NCI-H2196 treated with DMSO at 0.1 percent for 48 hours (cell line): ENCODE results near the gene RILP.

Experiments used
- DNase-seq: peaks from one replicate; lab custom pipeline; 2025; ENCODE audit not compliant: unreplicated experiment; lab: John Stamatoyannopoulos, UW

RILP gene

GRCh38 chr17:1604831-1605528 lies 44.7 kb downstream of the RILP start:
- no peak for DNase-seq

GRCh38 chr17:1601571-1601970 lies 48.1 kb downstream of the RILP start:
- no peak for DNase-seq

GRCh38 chr17:1598399-1599095 lies 51.1 kb downstream of the RILP start:
- no peak for DNase-seq

- DNase-seq: no peak
These were observed 51.8 kb downstream of the RILP start for GRCh38 chr17:1597861-1598342.
